ENCODE results near the gene SIM1.

Gene SIM1

DNA sequence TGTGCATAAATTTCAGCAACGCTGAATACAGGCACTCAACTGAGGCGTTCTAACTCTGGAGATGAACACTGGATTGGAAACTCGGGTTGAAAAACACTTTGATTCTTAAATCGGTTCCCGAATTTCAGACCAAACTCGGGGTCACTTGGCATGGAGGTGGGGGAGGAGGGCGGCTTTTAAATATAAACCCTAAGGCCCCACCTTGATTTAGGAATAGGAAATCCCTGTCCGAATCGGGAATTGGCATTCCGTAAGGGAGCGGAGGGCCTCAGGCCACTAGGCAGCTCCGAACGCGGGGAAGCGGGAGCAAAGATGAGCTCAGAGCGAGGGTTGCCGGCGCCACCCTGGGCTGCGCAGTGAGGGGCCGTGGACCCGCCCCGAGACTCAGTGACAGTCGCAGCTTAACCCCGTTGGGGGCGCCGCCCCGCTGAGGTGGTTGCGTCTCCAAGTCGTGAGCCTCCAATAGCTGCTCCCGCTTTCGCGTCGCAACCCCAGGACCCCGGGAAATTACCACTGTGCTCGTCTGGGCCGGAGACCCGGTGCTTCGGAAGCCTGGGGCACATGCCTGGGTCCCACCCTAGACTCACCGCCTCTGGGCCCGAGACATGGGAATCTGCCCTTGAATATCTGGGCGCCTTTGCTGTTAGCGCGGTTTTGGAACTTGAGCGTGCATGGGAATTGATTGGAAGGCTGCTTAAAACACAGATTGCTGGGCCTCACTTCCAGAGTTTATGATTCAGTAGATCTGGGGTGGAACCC, 4.6 kb upstream of the SIM1 start:
- DNase-seq = no peak

DNA sequence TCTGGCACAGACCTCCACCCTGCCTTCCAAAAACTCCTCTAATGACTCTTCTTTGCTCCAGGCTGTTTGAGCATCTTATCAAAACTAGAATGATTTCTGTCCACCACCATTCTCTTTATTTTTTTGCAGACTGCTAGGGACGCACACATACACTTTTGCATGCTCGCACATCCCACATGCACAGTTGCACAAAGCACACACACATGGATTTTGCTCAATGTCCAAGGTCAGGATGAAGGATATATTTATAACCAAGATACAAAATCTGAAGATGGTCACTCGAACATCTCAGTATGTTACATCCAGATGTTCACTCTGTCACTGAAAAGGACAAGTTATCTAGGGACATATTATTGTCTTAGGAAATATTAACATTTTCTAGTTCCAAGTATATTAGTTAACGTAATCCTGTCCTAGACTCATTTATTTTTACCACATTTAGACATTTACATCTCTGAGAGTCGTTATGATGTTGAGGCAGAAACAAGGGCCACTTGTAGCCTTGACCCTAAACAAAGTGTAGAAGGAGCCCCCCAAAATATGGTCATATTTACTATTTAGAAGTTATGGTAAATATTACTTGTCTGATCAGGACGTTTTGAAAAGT, 3.4 kb upstream of the SIM1 start:
- no peak for DNase-seq

DNA sequence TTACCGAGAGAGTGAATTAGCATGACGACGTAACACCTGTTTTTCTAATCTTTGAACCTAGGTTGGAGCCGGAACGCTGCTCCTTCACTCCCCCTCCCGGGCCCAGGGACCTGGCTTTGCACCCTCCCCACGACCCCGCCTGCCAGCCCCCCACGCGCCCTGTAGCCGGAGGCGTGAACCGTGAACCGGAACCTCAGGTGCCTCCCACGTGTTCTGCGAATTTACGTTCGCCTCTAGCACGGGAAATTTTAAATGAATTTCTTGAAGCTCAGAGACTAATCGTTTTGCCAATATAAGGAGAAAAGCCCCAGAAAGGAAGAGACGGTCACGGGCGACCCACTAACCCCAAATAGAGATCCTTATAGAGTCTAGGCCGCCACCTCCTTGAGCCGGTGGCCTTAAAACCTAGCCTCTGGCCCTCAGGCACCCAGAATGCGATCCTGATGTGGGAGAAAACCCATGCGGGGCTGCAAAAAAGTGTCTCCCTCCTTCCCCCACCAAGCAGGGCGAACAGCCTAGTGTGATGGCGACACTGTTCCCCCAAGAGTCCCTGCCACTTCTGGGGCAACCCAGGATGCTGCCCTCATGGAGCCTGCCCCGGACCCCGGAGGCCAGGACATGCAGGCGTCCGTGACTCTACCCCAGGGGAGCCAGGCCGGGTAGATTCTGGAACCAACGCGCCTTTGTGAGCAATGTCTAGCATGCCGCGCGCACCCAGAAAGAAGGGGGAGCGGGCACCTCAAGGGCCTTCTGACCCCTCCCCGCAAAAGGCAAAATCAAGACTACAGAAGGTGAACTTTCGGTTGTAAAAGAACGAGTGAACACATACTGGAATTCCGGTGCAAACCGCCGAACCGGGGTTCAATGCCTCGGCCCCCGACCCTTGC, 2.7 kb upstream of the SIM1 start:
- no peak for DNase-seq

DNA sequence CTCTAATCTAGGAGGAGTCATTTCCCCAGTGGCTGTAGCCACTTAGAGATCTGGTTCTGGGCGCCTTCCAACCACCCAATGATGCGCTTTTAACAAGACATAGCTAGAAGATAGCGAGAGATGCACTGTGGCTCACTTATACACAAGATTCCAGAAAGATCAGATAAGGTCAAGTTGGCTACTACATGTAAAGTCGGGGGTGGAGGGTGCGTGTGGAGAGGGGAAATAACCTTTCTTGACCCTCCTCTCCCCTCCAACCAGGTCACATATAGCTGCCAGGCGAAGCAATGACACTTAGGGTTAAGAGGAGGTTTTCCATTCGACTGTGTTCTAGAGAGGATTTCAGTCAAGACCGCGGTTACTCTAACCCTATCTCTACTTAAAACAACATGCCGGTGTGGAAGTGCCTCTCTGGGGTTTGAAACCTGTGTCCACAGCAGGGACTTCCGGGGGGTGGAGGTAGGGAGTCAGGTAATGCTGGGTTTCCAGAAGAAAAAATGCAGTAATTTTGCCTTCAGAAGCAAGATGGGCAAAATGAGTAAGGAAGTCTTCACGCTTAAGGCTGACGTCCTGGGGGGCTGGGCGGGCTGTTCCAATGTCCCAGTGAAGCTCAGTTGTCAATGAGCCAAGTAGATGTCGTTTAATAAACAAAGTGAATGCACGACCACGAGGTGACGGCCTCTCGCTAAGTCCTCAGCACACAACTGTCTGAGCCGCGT, 1.8 kb upstream of the SIM1 start:
- no peak for DNase-seq

DNA sequence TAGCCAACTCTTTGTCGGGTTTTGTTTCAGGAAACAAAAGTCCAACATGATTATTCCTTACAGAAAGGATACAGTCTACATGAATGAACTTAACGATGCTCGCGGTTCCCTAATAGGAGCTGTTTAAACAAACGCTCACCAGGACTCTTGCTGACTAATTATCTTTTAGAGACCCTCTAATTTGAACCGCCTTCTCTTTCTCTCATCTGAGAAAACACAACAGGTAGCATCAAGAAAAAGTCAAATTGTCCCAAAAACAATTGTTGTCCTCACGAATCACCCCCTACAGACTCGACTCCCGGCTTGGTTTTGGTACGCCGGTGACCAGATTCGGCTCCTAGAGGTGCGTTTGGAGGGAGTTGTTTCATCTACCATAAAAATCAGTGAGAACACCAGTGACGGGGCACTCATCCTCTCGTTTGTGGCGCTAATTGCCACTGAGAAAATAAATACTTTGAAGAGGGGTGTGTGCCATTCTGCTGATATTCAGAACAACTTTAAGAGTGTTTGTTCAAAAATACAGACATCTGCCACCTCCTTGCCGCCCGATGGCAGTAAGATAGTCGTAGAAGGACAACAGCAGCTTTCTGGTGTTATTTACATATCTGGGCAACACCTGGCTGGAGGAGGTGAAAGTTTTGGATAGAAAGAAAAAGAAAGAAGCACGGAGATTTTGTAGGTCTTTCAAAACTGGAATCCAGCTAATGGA, 1.1 kb upstream of the SIM1 start:
- DNase-seq = peak; percentile 87

DNA sequence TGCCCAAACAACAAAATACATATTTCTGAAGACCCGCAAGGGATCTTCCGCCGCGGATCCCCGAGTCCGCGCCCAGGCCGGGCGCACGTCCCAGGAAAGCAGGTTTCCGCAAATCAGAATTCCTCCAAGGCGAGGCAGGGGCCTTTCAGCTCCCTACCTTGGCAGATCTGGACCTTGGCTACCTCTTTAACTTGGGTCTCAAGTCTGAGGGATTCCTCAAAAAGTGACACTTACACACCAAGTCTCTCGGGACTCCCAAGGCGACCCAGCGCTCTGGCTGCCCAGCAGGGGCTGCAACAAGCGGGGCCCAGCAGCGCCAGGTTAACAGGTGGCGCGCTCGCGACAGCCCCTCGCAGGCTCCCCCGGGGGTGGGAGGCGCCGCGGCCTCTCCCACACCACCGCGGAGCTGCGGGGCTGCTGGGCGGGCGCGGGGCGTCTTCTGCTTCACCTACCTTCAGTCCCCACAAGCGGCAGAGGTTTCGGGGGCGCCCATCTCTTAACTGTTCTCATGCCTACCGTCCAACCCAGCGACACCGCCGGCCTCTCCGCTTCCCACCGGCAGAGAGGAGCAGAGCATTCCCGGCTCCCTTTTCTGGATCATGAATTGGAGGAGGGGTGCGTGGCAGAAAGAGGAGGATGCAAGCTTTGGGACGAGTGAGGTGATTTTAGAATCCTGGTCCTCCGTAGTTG, 414 bp downstream of the SIM1 start:
- DNase-seq = no peak

DNA sequence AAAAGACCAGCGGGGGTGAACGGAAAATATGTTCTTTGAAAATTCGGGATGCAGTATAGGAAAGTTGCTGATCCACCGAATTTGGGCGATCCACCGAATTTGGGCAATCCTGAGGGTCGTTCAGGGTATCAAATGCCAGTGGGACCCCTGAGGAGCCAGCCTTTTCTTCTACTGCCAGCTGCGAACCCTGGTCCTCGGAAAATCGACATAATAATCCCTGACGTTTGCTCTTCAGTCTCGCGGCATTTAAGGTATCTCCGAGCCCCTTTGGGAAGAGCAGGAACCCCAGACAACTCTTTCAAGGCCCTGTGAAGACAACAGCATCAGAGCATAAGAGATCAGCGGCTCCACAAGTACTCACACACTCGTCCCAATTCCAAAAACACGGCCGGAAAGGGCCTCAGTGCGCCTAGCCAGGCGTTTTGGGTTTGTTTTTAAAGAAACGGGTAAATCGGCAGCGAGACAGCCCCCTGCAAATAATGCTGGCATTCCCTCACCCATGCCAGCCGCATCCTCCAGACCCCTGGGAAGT, 1.0 kb downstream of the SIM1 start:
- DNase-seq = no peak

DNA sequence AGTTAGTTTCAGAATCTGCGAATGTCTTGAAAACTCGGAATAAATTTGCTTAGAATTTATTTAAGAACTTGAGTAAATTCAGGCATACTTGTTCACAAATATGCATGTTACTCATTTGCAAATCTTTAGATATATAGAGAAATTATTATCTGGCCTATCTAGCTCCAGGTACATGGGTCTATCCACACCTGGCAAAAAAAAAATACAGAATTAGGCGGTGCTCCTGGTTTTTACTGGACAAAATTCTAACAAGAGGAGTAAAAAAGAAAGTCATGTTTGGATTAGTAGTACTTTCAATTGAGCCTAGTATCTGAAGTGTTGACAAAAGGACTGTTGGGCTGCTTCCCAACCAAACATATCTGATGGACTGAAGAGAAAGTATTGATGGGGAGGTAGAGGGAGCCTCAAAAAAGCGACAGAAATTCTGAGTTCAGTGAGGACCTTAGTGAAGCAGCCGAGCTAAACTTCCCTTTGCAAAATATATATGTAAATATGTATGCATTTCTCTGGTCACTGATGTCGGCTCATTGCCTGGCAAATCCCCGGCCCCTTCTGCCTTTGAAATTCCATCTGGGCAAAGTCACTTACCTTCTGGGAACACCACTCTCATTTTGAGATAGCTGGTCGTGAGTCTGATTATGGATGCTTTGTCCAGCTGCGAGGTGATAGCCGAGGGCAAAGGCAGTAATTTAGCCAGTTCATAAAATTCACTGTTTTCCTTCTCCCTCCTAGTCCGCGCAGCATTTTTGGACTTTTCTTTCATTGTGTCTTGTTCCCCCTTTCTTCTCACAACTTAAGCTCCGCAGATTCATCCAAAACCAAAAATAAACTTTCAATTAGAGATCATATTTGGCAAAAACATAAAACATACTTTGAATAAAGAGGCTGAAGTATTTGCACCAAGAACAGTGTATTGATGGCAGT, 1.8 kb downstream of the SIM1 start:
- DNase-seq = no peak

DNA sequence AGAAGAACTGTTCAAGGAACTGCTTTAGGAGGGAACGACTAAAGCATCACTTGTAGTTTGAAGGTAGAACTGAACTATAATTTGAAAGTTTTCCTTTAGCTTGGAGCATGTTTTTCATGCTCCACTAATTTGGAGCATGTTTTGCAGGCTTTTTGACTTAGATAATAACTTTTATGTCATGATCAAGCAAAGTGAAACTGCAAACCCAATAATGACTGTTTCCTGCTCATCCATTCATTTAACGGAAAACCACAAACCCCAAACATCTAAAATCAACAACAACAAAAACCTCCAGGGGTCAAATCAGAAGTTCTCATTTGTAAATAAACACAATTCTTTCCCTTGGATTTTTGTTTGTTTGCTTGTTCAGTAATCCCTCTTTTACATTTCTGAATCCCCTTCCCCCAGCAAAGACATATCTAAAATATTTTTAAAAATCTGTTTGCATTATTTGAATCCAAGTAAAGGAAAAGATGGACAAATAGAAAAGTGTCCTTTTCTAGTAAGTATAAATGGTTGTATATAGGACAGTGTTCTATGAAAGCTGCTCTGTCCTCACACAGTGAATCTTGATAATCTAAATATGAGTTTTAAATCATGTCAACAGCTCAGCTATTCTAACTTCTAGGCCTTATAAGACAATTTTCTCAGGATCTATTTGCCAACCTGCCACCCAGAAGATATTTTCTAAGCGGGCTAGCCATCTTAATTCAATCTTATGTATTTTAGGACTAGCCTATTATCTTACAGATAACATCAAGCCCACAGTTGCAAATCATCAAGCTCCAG, 2.6 kb downstream of the SIM1 start:
- no peak for DNase-seq

DNA sequence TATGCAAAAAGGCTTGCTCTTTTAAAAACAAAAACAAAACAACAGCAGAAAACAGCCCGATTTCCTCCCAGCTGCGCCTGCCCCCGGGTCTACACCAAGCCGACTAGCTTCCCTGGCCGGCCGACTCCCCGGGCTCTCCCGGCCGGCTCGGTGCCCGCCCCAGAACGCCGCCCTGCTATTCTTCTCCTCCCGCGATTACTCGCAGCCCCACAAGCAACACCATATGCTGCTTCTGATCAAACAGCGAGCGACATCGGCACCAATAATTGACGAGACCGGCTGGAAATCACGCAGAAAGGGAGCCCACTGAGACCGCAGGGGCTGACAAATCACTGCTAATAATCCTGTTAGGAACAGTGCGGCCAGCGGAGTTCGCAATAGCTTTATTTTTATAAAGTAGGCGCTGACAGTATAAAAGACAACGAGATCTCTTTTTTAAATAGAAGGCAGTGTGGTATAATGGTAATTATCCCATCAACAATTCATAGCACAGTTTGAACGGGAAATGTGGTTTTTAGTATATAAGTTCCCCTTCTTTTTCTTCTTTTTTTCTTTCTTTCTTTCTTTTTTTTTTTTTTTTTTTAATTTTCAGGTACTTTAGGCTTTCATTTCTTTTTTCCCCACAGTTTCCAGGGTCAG, 3.3 kb downstream of the SIM1 start:
- peak; percentile 43 for DNase-seq

DNA sequence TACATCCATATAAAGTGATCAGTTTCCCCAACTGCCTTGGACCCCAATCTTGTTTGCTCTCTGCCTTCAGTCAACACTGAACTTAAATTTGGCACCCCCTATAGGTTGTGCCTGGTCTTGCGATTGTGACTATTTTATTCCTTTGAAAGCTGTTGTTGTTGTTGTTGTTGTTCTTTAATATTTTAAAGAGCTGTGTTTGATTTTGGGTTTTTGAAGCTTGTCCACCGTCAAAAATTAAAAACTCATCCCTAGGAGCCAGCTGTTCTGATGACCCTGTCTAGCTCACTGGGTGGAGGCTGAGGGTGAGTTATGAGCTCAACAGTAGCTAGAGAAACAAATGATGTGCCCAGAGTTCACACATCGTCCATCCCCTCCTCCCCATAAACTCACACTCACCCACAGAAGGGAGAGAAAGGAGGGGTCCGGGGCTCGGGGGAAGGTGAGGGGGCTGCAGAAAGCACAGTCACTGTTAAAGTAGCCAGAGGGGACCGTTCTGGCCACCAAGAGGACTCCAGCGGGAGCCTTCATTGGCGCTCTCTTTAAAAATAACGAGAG, 4.0 kb downstream of the SIM1 start:
- no peak for DNase-seq

DNA sequence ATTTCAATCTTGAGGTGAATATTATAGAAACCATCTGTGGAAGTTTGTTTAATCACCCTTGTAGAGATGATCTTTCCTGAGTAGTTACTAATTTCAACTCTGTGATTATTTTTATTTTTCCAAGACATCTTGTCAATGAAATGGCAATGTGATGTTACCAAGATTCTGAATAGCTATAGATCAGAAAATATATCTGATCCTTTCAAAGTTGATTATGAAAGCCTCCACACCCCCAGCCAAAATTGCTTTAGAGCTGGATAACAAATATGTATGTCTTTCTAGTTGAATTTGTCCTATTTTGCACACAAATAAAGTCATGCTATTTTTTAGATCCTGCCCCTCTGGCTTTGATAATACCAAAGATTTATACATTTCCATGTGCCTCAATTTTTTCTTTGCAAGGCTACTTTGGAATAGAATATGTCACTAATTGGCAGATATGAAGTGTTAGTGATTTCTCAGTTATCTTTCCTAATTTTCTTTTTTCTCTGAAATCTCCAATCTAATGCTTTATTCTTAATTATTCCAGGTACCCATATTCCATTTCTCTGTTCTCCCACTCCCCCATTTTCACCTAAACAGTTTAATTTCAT, 5.0 kb downstream of the SIM1 start:
- no peak for DNase-seq

DNA sequence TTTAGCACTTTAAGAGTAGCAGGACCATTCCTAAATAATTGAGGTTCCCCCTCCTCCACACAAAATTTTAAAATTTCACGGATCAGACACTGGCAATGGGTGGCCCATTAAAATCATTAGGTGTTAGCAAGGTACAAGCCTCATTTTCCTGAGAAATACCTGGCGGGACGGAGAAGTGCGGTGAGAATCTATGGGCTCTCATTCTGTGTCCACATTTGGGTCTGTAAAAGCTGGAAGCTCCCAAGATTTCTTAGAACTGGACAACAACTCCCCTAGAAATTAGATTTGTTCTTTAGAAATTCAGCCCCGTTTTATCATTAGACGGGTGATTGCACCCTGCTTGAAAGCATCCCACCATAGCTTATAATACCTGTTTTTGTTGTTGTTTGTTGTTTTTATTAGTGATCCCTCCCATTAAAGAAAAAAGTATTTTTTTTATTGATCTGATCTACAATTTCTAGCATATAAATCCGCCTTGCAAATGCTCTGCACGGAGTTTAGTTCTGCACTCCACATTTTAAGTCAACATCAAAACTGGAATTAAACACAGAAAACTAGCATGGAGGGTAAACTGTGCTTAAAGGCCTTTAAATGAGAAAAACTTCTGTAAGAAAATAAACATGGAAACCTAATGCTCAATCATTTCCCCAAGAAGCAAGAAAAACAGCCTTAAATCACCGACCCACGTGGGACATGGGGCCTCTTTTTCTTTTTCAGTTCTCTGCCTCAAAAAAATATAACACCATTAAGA, 5.7 kb downstream of the SIM1 start:
- no peak for DNase-seq

DNA sequence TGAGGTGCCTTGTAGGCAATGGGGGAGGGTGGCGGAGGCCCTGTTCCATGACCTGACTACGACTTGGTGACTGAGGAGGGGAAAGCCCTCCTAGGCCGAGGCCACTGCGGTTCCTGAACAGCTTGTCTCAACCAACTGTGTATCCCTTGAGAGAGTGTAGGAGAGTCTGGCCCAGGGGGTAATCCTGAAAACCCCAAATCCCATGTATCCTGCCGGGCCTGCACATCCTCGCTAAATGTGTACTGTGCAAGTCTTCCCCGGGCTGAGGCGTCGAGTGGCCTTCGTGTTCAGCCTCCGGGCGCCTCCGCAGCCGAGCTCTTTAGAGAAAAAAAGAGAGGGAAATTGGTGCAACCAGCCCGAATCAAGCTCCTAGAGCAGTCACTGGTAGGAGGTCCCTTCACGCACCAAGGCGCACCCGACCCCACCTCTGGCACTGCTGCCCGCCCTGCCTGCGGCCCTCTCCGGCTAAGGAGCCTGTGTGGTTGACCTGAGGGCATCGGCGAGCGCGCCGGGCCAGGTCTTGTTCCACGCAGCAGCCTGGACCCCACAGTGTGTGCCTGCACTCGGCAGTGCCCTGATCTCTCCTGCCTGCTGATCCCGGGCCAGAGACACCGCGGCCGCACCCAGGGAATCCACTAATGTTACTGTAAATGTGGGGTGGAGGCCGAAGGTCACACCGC, 7.3 kb downstream of the SIM1 start:
- no peak for DNase-seq

DNA sequence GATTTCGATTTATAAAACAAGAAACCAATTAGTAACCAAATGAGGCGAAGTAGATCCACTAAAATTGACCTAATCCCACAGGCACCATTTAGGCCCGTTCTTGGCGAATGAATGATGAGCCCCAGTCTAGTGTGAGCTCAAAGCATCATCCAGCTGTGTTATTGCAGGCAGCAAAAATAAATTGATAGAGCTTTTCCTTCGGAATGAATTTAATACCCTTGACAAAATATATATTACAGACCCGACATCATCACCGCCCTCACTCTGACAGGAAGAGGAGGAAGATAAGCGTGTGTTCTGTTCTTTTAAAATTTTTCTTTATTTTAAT, 7.8 kb downstream of the SIM1 start:
- no peak for DNase-seq

DNA sequence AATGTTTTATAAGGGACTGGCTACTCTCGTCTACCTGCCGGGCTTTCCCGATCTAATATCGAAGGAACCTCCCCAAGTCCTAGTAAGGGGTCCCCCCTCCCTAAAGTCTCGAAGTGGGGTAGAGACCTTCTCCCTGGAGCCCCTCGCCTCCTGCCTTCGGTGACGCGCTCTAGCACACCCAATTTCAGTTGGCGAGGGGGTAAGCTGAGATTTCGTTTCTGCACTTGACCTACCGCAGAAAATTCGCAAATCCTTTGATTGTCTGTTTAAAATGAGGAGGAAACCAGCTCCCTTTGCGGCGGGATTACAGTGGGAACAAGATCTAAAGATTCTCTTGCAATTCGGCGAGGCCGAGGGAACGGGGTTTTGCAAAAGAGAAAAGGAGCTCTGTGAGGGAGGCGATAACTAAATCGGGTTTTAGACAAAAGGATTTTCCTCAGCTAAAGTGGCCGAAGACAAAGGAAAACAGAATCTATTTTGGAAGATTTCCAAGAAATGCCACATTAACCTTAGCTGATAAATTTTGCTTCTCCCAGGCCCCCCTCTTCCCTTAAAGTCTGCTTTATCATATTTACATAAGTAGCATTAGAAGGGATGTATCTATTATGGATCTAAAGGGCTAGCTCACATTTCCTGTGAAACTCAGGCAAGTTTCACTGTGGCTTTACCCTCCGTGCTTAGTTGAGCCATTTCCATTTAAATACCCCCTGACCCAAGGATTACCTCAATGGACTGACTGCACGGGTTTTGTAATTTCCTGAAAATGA, 8.4 kb downstream of the SIM1 start:
- DNase-seq = no peak

Data from NCI-H1417 treated with DMSO at 0.1 percent for 48 hours (cell line).